GM06990 (cell line): ENCODE measurements around the gene RPTOR.

ENCODE experiments used
- DNase-seq: peaks from one replicate; pipeline ENCODE4 v3.0.0-alpha.2; 2011; ENCODE audit not compliant: insufficient read length; ENCODE audit errors: extremely low read depth
- H3K27me3 ChIP-seq: replicated peaks from 2 replicates; pipeline ENCODE4 v1.6.0; 2011; ENCODE audit warnings: low read length; ENCODE audit not compliant: control insufficient read depth, insufficient read depth
- H3K36me3 ChIP-seq: 2 replicates; pipeline ENCODE4 v1.5.1; 2011; ENCODE audit warnings: low read length; ENCODE audit not compliant: control insufficient read depth, insufficient read depth
- H3K4me3 ChIP-seq: replicated peaks from 2 replicates; pipeline ENCODE4 v1.5.1; 2011; ENCODE audit warnings: low read depth, mild to moderate bottlenecking, control low read depth, low read length
- TF ChIP-seq, protein P1 (sequence below): IDR thresholded peaks from 2 replicates; pipeline ENCODE4 v1.5.1; 2011; ENCODE audit warnings: low read length, control low read depth, mild to moderate bottlenecking, inconsistent platforms; ENCODE audit not compliant: insufficient read depth, poor library complexity, severe bottlenecking

The RPTOR gene

DNA sequence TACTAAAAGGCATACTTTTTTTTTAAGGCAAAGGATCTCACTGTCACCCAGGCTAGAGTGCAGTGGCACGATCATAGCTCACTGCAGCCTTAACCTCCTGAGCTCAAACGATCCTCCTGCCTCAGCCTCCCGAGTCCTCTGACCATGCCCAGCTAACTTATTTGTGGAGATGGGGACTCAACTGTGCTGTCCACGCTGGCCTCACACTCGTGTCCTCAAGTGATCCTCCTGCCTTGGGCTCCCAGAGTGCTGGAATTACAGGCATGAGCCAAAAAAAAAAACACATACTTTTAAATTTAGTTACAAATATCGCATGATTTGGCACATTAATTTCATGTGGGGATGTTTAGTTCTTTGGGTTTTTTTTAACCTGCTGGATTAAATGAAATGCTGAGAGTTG is 239.3 kb downstream of the RPTOR start:
- Histone ChIP-seq H3K4me3 (no peak overlapping the region), H3K27me3 (no peaks in the 10 kb centered on the region), H3K36me3 (no peaks in the 10 kb centered on the region; the same call in 1 of the 2 replicates)
- DNase-seq = no peak
- TF ChIP-seq, protein P1, sequence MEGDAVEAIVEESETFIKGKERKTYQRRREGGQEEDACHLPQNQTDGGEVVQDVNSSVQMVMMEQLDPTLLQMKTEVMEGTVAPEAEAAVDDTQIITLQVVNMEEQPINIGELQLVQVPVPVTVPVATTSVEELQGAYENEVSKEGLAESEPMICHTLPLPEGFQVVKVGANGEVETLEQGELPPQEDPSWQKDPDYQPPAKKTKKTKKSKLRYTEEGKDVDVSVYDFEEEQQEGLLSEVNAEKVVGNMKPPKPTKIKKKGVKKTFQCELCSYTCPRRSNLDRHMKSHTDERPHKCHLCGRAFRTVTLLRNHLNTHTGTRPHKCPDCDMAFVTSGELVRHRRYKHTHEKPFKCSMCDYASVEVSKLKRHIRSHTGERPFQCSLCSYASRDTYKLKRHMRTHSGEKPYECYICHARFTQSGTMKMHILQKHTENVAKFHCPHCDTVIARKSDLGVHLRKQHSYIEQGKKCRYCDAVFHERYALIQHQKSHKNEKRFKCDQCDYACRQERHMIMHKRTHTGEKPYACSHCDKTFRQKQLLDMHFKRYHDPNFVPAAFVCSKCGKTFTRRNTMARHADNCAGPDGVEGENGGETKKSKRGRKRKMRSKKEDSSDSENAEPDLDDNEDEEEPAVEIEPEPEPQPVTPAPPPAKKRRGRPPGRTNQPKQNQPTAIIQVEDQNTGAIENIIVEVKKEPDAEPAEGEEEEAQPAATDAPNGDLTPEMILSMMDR = no peak

GRCh38 chr17:80785477-80786178 is 241.0 kb downstream of the RPTOR start:
- H3K27me3 ChIP-seq = no peaks in the 10 kb centered on the region
- TF ChIP-seq, protein P1 = no peak
- H3K36me3 ChIP-seq = no peaks in the 10 kb centered on the region; the same call in 1 of the 2 replicates
- no peak for DNase-seq
- H3K4me3 ChIP-seq = no peak overlapping the region

GRCh38 chr17:80786470-80786869 is 241.8 kb downstream of the RPTOR start:
- TF ChIP-seq, protein P1 = no peak
- no peak overlapping the region for H3K4me3 ChIP-seq
- DNase-seq = no peak
- H3K36me3 ChIP-seq = no peaks in the 10 kb centered on the region; the same call in 1 of the 2 replicates
- H3K27me3 ChIP-seq = no peaks in the 10 kb centered on the region

DNA sequence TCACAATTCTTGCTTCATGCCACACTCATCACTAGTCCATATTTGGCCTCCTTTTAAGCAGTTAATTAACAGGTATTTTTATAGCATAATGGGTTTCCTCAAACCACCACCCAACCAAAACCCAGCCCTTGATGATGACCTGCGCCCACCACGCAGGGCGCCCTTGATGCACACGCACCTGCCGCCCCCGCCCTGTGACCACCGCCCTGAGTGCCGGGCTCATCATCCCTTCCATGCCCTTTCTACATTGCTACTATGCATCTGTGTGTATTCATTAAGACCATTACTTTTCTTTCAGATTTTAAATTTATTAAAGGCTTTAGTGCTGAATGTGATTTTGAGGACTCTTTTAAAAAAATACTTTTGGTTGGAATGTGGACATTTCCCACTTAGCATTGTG is 242.2 kb downstream of the RPTOR start:
- no peak for DNase-seq
- TF ChIP-seq, protein P1 = no peak

GRCh38 chr17:80787881-80788280 is 243.2 kb downstream of the RPTOR start:
- no peak for DNase-seq
- TF ChIP-seq, protein P1 = no peak
- no peaks in the 10 kb centered on the region for H3K27me3 ChIP-seq

More for the DNA sequence above, 242.2 kb downstream of the RPTOR start:
- H3K4me3 ChIP-seq = no peak overlapping the region
- H3K27me3 ChIP-seq = no peaks in the 10 kb centered on the region
- H3K36me3 ChIP-seq = no peaks in the 10 kb centered on the region; the same call in 1 of the 2 replicates

More at GRCh38 chr17:80787881-80788280, 243.2 kb downstream of the RPTOR start:
- no peak overlapping the region for H3K4me3 ChIP-seq
- H3K36me3 ChIP-seq = peaks cover 2% of the 10 kb centered on the region; the same call in 1 of the 2 replicates
